Measurements from ENCODE around the gene AMIGO2. TPM values are rescaled to one million over a fixed set of nuclear protein-coding genes. Genes with fewer than 3 reads are reported as not detected.
"Not testable (repeated sequence)": the region's sequence is repeated elsewhere in the genome, so short reads cannot be mapped to it uniquely, and the experiment has no call there.

AMIGO2 gene
- total RNA-seq, 1 experiment from 2014 or later, result 6.5 TPM

GRCh38 chr12:47121146-47121545 is 41.4 kb upstream of the AMIGO2 start (continued):
- TF ChIP-seq MAX (CRISPR knock-in tag; IDR thresholded peaks at IDR 0.05) (no peak), JUN (CRISPR knock-in tag; IDR thresholded peaks at IDR 0.05) (no peak), CDX4 (CRISPR knock-in tag; IDR thresholded peaks at IDR 0.05; ENCODE audit: borderline replicate concordance) (no peak), SMAD3 (CRISPR knock-in tag; IDR thresholded peaks at IDR 0.05; ENCODE audit: borderline replicate concordance) (no peak), ARID4B (CRISPR knock-in tag; IDR thresholded peaks at IDR 0.05; ENCODE audit: borderline replicate concordance) (no peak)

GRCh38 chr12:47120736-47121135 is 41.0 kb upstream of the AMIGO2 start:
- no peaks in the 10 kb centered on the region for H3K4me1 Mint-ChIP-seq
- H3K27me3 Mint-ChIP-seq (ENCODE audit: low read depth), result no peaks in the 10 kb centered on the region
- CTCF ChIA-PET, result no interaction called here
- TF ChIP-seq FOXJ3 (CRISPR knock-in tag; IDR thresholded peaks at IDR 0.05; ENCODE audit: borderline replicate concordance) (no peak), MXD4 (CRISPR knock-in tag; IDR thresholded peaks at IDR 0.05; ENCODE audit: borderline replicate concordance) (no peak), FOXK1 (CRISPR knock-in tag; IDR thresholded peaks at IDR 0.05) (no peak), PRRX2 (CRISPR knock-in tag; IDR thresholded peaks at IDR 0.05) (no peak), E2F5 (CRISPR knock-in tag; IDR thresholded peaks at IDR 0.05) (no peak), ZBTB21 (CRISPR knock-in tag; IDR thresholded peaks at IDR 0.05; ENCODE audit: borderline replicate concordance) (no peak), ZNF263 (CRISPR knock-in tag; IDR thresholded peaks at IDR 0.05; ENCODE audit: low read depth) (no peak), CTCF (IDR thresholded peaks at IDR 0.05) (no peak), NFYB (CRISPR knock-in tag; conservative IDR thresholded peaks at IDR 0.05; ENCODE audit: low read depth) (no peak), ZNF416 (CRISPR knock-in tag; IDR thresholded peaks at IDR 0.05) (no peak), ATF3 (CRISPR knock-in tag; conservative IDR thresholded peaks at IDR 0.05) (no peak), PREB (CRISPR knock-in tag; IDR thresholded peaks at IDR 0.05; ENCODE audit: borderline replicate concordance) (no peak), GABPB1 (CRISPR knock-in tag; IDR thresholded peaks at IDR 0.05) (no peak), CDX4 (CRISPR knock-in tag; IDR thresholded peaks at IDR 0.05; ENCODE audit: borderline replicate concordance) (no peak), TP53 (CRISPR knock-in tag; IDR thresholded peaks at IDR 0.05) (no peak)
- DNase-seq (ENCODE audit: low spot score) (no peak), ATAC-seq (no peak)
- H3K27ac Mint-ChIP-seq, result no peak overlapping the region
- no peaks in the 10 kb centered on the region for H3K36me3 Mint-ChIP-seq
- 0 out of 2 replicates have a peak, but pooled peaks cover 10% of the 10 kb centered on the region for H3K9me3 Mint-ChIP-seq
- POLR2A ChIA-PET, result no interaction called here
- H3K4me3 Mint-ChIP-seq, result no peak overlapping the region

- H3K4me1 Mint-ChIP-seq; H3K27me3 Mint-ChIP-seq (ENCODE audit: low read depth); CTCF ChIA-PET; POLR2A ChIA-PET; H3K36me3 Mint-ChIP-seq; H3K27ac Mint-ChIP-seq; H3K4me3 Mint-ChIP-seq; ATAC-seq; DNase-seq (ENCODE audit: low spot score): not testable (repeated sequence)
- 0 out of 2 replicates have a peak, but pooled peaks cover 10% of the 10 kb centered on the region for H3K9me3 Mint-ChIP-seq
Measured at GRCh38 chr12:47117305-47117704, 37.5 kb upstream of the AMIGO2 start.
